H1 (cell line): ENCODE data around the gene PITPNC1. TPM values are rescaled to one million over a fixed set of nuclear protein-coding genes. Genes with fewer than 3 reads are reported as not detected.

Experiments
- CTCF ChIA-PET: fragments of 300-600 bp; sonication (Branson Sonifier 250); formaldehyde crosslinking; loops from one replicate; lab custom pipeline; 2021; ENCODE audit not compliant: partially characterized antibody; lab: Charles Lee
- POLR2A ChIA-PET: fragments of 300-600 bp; sonication (Branson Sonifier 250); formaldehyde crosslinking; loops from one replicate; lab custom pipeline; 2021; ENCODE audit warnings: inconsistent platforms; ENCODE audit not compliant: partially characterized antibody; lab: Charles Lee
- DNase-seq, 2 experiments: peaks; one replicate each; pipeline versions ENCODE4 v3.0.0 to v3.0.0-alpha.2; 2010 to 2022; ENCODE audit warnings: low spot score in 2 of 2, low read depth in 1 of 2, mixed read lengths in 1 of 2
- FAIRE-seq: peaks from 2 replicates; lab custom pipeline; 2011; peaks lifted over from hg19 to GRCh38; lab: Jason Lieb, UNC
- H2AFZ ChIP-seq: 2 replicates; pipeline ENCODE4 v1.8.1; 2012; ENCODE audit warnings: low read length, inconsistent platforms
- H2AK5ac ChIP-seq: 2 replicates; pipeline ENCODE4 v1.6.1; 2013; ENCODE audit warnings: low read depth, low read length
- H2BK120ac ChIP-seq: replicated peaks from 2 replicates; pipeline ENCODE3; 2013; ENCODE audit warnings: low read depth, low read length, inconsistent platforms
- H2BK12ac ChIP-seq: 2 replicates; pipeline ENCODE4 v1.6.1; 2013; ENCODE audit warnings: low read depth, low read length
- H2BK15ac ChIP-seq: 2 replicates; pipeline ENCODE4 v1.6.1; 2013; ENCODE audit warnings: low read length
- H2BK20ac ChIP-seq: 2 replicates; pipeline ENCODE4 v1.6.1; 2013; ENCODE audit warnings: low read length
- H2BK5ac ChIP-seq: 2 replicates; pipeline ENCODE4 v1.6.1; 2013; ENCODE audit warnings: low read depth, low read length
- H3K14ac ChIP-seq: 2 replicates; pipeline ENCODE4 v1.6.1; 2013; ENCODE audit warnings: inconsistent platforms; ENCODE audit not compliant: insufficient read length
- H3K18ac ChIP-seq: 2 replicates; pipeline ENCODE4 v1.6.1; 2013; ENCODE audit warnings: low read length; ENCODE audit errors: extremely low read depth
- H3K23ac ChIP-seq: 2 replicates; pipeline ENCODE4 v1.6.1; 2013; ENCODE audit warnings: inconsistent platforms; ENCODE audit not compliant: insufficient read length
- H3K23me2 ChIP-seq: 2 replicates; pipeline ENCODE4 v1.6.1; 2013; ENCODE audit warnings: low read depth, low read length
- H3K27ac ChIP-seq: 2 replicates; pipeline ENCODE4 v1.6.1; 2011; ENCODE audit warnings: low read depth, low read length, inconsistent platforms
- H3K27me3 ChIP-seq, 4 experiments: replicated peaks in 1 of 4; 1 replicate in 1 of 4; 2 replicates in 3 of 4; pipeline versions ENCODE4 v1.6.1 to v1.8.1; 2011 to 2013; ENCODE audit warnings: low read length in 3 of 4, mild to moderate bottlenecking in 3 of 4, inconsistent platforms in 2 of 4, mixed read lengths in 2 of 4, moderate library complexity in 1 of 4; ENCODE audit not compliant: control insufficient read depth in 3 of 4, insufficient read depth in 3 of 4; ENCODE audit errors: extremely low read depth in 1 of 4
- H3K36me3 ChIP-seq, 4 experiments: 2 replicates each; pipeline versions ENCODE4 v1.6.1 to v1.8.1; 2011 to 2013; ENCODE audit warnings: mild to moderate bottlenecking in 4 of 4, low read length in 3 of 4, moderate library complexity in 2 of 4, control low read depth in 1 of 4, inconsistent platforms in 1 of 4; ENCODE audit not compliant: insufficient read depth in 4 of 4, control insufficient read depth in 2 of 4
- H3K4ac ChIP-seq: replicated peaks from 2 replicates; pipeline ENCODE3; 2013; ENCODE audit warnings: low read length, low read depth, mixed read lengths, inconsistent platforms; ENCODE audit not compliant: insufficient read length
- H3K4me1 ChIP-seq, 4 experiments: replicated peaks in 1 of 4; 1 replicate in 1 of 4; 2 replicates in 3 of 4; pipeline versions ENCODE4 v1.6.1 to v1.8.1; 2011 to 2013; ENCODE audit warnings: low read length in 3 of 4, inconsistent platforms in 2 of 4, mixed read lengths in 1 of 4; ENCODE audit not compliant: insufficient read depth in 4 of 4, control insufficient read depth in 3 of 4
- H3K4me2 ChIP-seq, 2 experiments: 2 replicates each; pipeline versions ENCODE4 v1.6.1 to v1.8.1; 2011 to 2013; ENCODE audit warnings: low read depth in 2 of 2, low read length in 2 of 2, control low read depth in 1 of 2, inconsistent platforms in 1 of 2, mild to moderate bottlenecking in 1 of 2; ENCODE audit not compliant: insufficient read depth in 1 of 2
- H3K4me3 ChIP-seq, 4 experiments: fragments of 200-600, 300-600 bp in 1 of 4; sonication (generic), shearing (Covaris generic), sonication (Bioruptor Twin) in 1 of 4; 2 replicates each; pipeline versions ENCODE4 v1.5.1 to v1.8.1; 2011 to 2016; ENCODE audit warnings: low read length in 4 of 4, low read depth in 3 of 4, control low read depth in 2 of 4, inconsistent platforms in 2 of 4, mild to moderate bottlenecking in 2 of 4, mixed read lengths in 1 of 4, moderate library complexity in 1 of 4; ENCODE audit not compliant: insufficient read depth in 2 of 4; ENCODE audit errors: extremely low read depth in 1 of 4
- H3K56ac ChIP-seq: replicated peaks from 2 replicates; pipeline ENCODE3; 2013; ENCODE audit warnings: low read depth, mild to moderate bottlenecking, mixed read lengths, low read length, inconsistent platforms; ENCODE audit not compliant: insufficient read length
- H3K79me1 ChIP-seq: 2 replicates; pipeline ENCODE4 v1.6.1; 2013; ENCODE audit warnings: low read depth, low read length, control low read depth
- H3K79me2 ChIP-seq, 2 experiments: 2 replicates each; pipeline versions ENCODE4 v1.6.1 to v1.8.1; 2012 to 2013; ENCODE audit warnings: low read length in 2 of 2, mild to moderate bottlenecking in 2 of 2, inconsistent platforms in 1 of 2; ENCODE audit not compliant: insufficient read depth in 2 of 2, control insufficient read depth in 1 of 2
- H3K9ac ChIP-seq, 4 experiments: replicated peaks in 1 of 4; 1 replicate in 1 of 4; 2 replicates in 3 of 4; pipeline versions ENCODE4 v1.6.1 to v1.8.1; 2011 to 2013; ENCODE audit warnings: low read depth in 3 of 4, low read length in 3 of 4, control low read depth in 2 of 4, mild to moderate bottlenecking in 2 of 4, moderate library complexity in 2 of 4, inconsistent platforms in 1 of 4; ENCODE audit errors: extremely low read depth in 1 of 4
- H3K9me3 ChIP-seq, 2 experiments: 2 replicates each; pipeline versions ENCODE4 v1.6.1 to v1.8.1; 2012 to 2013; ENCODE audit warnings: mild to moderate bottlenecking in 2 of 2, moderate library complexity in 2 of 2, control low read depth in 1 of 2, inconsistent platforms in 1 of 2, low read depth in 1 of 2, low read length in 1 of 2, mixed read lengths in 1 of 2; ENCODE audit not compliant: insufficient read depth in 2 of 2
- H4K20me1 ChIP-seq, 2 experiments: replicated peaks in 1 of 2; 2 replicates each; pipeline versions ENCODE3 to v1.8.1; 2011 to 2013; ENCODE audit warnings: inconsistent platforms in 2 of 2, low read length in 2 of 2, mild to moderate bottlenecking in 1 of 2; ENCODE audit not compliant: insufficient read depth in 2 of 2, control insufficient read depth in 1 of 2
- H4K5ac ChIP-seq: 2 replicates; pipeline ENCODE4 v1.6.1; 2013; ENCODE audit warnings: low read length, low read depth, mixed read lengths, inconsistent platforms; ENCODE audit not compliant: insufficient read length
- H4K8ac ChIP-seq: 2 replicates; pipeline ENCODE4 v1.8.0; 2013; ENCODE audit warnings: mild to moderate bottlenecking, moderate library complexity, low read length, inconsistent platforms; ENCODE audit not compliant: insufficient read depth; ENCODE audit errors: extremely low read depth
- H4K91ac ChIP-seq: replicated peaks from 2 replicates; pipeline ENCODE3; 2013; ENCODE audit warnings: low read length, mixed read lengths, inconsistent platforms; ENCODE audit not compliant: insufficient read length
- ATF2 ChIP-seq: IDR thresholded peaks from 2 replicates; pipeline ENCODE4 v1.6.1; 2012; ENCODE audit warnings: low read length, inconsistent platforms
- ATF3 ChIP-seq: IDR thresholded peaks from 2 replicates; pipeline ENCODE4 v1.6.1; 2011; ENCODE audit warnings: low read depth, mild to moderate bottlenecking, low read length; ENCODE audit not compliant: insufficient read depth
- BCL11A ChIP-seq, 2 experiments: IDR thresholded peaks; one replicate each; pipeline ENCODE4 v1.6.1; 2011; ENCODE audit warnings: low read depth in 2 of 2, low read length in 2 of 2, mild to moderate bottlenecking in 2 of 2
- CTCF ChIP-seq, 3 experiments: IDR thresholded peaks; 1 replicate in 2 of 3; 2 replicates in 1 of 3; pipeline versions ENCODE4 v1.5.1 to v1.6.1; 2011; ENCODE audit warnings: low read length in 3 of 3, mild to moderate bottlenecking in 3 of 3, inconsistent platforms in 2 of 3, low read depth in 1 of 3, moderate library complexity in 1 of 3; ENCODE audit not compliant: insufficient read depth in 1 of 3; ENCODE audit errors: control extremely low read depth in 1 of 3
- NANOG ChIP-seq: IDR thresholded peaks from 2 replicates; pipeline ENCODE4 v1.6.1; 2011; ENCODE audit warnings: low read length, low read depth, mild to moderate bottlenecking, inconsistent platforms; ENCODE audit not compliant: insufficient read depth, poor library complexity, severe bottlenecking
- SP1 ChIP-seq: IDR thresholded peaks from 2 replicates; pipeline ENCODE4 v1.6.1; 2011; ENCODE audit warnings: low read depth, low read length
- WGBS, 2 experiments: shearing (Covaris generic) in 1 of 2; methylation state at CpG; one replicate each; pipeline versions ENCODE4 v1.1.6 to v1.1.7; 2013 to 2015; ENCODE audit warnings: low lambda C conversion rate in 2 of 2, mixed read lengths in 2 of 2, inconsistent platforms in 1 of 2, low coverage in 1 of 2, missing lambda C conversion rate in 1 of 2; ENCODE audit not compliant: insufficient replicate concordance in 2 of 2, insufficient coverage in 1 of 2, insufficient read length in 1 of 2; ENCODE audit errors: extremely low coverage in 1 of 2, missing lambda C conversion rate in 1 of 2; 5-methylcytosine and 5-hydroxymethylcytosine counted together
- polyA plus RNA-seq, 7 experiments: library from polyadenylated mRNA; depleted of rRNA in 3 of 7; stranded (reverse) in 5 of 7; unstranded in 2 of 7; fragments of >200 nt in 5 of 7; fragments of 200-250 nt in 2 of 7; gene quantifications; 1 replicate in 5 of 7; 2 replicates in 1 of 7; 4 replicates in 1 of 7; pipeline versions ENCODE4 v1.2.1 to v1.2.3, GENCODE V29; 2011 to 2013; ENCODE audit warnings: missing spikeins in 2 of 7, mixed read lengths in 2 of 7
- total RNA-seq: library from RNA; stranded (reverse); fragmentation: NEBNext Ultra II Directional; extraction: Animal tissue kit (Norgen Biotek cat#: 25700); gene quantifications from 2 replicates; pipeline ENCODE4 v1.2.1, GENCODE V29; 2021

PITPNC1 gene
- total and polyA plus RNA-seq, 2 of the 8 experiments (the other 6 are each of a cell fraction or from before 2014, with no cell fraction given), result 17.6 to 54.7 TPM

GRCh38 chr17:67606896-67607604 is 230.0 kb downstream of the PITPNC1 start:
- DNase-seq, result no peak
- Histone ChIP-seq H3K4me2 (no peak overlapping the region), H4K20me1 (no peaks in the 10 kb centered on the region), H2BK120ac (no peak overlapping the region), H3K23me2 (no peaks in the 10 kb centered on the region), H2BK20ac (no peak overlapping the region), H3K79me2 (no peaks in the 10 kb centered on the region), H3K14ac (no peak overlapping the region), H3K4me3 (no peak overlapping the region), H2AK5ac (no peak overlapping the region), H4K5ac (no peak overlapping the region), H3K9me3 (no peaks in the 10 kb centered on the region), H3K23ac (no peak overlapping the region), H2AFZ (no peak overlapping the region), H3K4ac (no peak overlapping the region), H4K8ac (no peak overlapping the region), H3K56ac (no peak overlapping the region), H3K4me1 (peaks cover 0 to 4% (median 0%) of the 10 kb centered on the region in 4 experiments; a peak in 2 of 7 replicates), H2BK5ac (no peak overlapping the region), H3K27me3 (no peaks in the 10 kb centered on the region), H3K18ac (peak overlapping the region; percentile 64; the same call in 1 of the 2 replicates), H3K79me1 (no peaks in the 10 kb centered on the region), H3K27ac (no peak overlapping the region), H4K91ac (no peak overlapping the region), H2BK15ac (no peak overlapping the region), H3K9ac (no peak overlapping the region; a peak in 1 of 7 replicates), H2BK12ac (no peak overlapping the region), H3K36me3 (no peaks in the 10 kb centered on the region)
- ChIA-PET POLR2A (no interaction called here), CTCF (interaction anchor here (0.9 to 1.1 kb wide), 3 partner anchors 22 to 113 kb away, joined by 3 to 4 read pairs (median 3); no protein-coding TSS in a partner anchor)
- 89% methylated on average over 9 of the region's 10 CpGs; no CpG with 5 or more reads in 1 of the 2 experiments for WGBS, 2 experiments
- TF ChIP-seq ATF2 (no peak), BCL11A (IDR thresholded peaks at IDR 0.05; ENCODE audit: low read depth in 2 of 2, low read length in 2 of 2) (no peak), CTCF (IDR thresholded peaks at IDR 0.05; ENCODE audit: control extremely low read depth in 1 of 3, insufficient read depth in 1 of 3, low read depth in 1 of 3, low read length in 3 of 3) (peak in 2 of 3 experiments; percentile 25 to 26; a peak in 2 of 4 replicates), ATF3 (no peak), SP1 (no peak), NANOG (no peak)
- no peak for FAIRE-seq
